Measurements from ENCODE around the gene OR4D2.
A peak's percentile ranks its signal among the peaks of the same experiment; 100 is the strongest.

OR4D2 gene

DNA sequence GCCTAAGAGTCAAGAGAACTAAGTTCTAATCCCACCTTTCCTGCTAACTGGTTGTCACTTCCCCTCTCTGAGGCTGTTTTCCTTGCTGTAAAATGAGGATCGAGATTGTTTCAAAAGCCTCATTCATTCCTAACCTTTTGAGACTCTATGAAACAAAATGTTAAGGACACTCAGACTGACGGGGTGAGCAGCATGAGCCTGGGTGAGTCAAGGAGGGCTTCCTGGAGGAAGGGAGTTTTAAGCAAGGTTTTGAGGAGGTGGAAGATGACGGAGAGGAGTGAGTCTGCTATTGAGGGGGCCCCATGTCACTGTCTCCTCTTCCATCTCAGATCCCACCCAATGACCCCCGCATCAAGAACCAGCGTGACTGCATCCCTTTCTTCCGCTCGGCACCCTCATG, 29.8 kb downstream of the OR4D2 start:
- Histone ChIP-seq H3K79me2 (ENCODE audit: low read length) (no peaks in the 10 kb centered on the region), H3K4me3 (ENCODE audit: low read length) (no peak overlapping the region), H3K4me1 (ENCODE audit: low read length) (peaks cover 13% of the 10 kb centered on the region), H3K36me3 (replicated peaks; ENCODE audit: low read depth, low read length) (no peaks in the 10 kb centered on the region), H3K4me2 (ENCODE audit: low read length) (no peak overlapping the region), H2AFZ (ENCODE audit: low read depth, low read length) (no peak overlapping the region), H3K9me3 (ENCODE audit: insufficient read depth, low read length) (no peaks in the 10 kb centered on the region), H3K27ac (ENCODE audit: low read length) (no peak overlapping the region), H4K20me1 (ENCODE audit: insufficient read depth, low read length) (no peaks in the 10 kb centered on the region), H3K9ac (ENCODE audit: low read length) (no peak overlapping the region), H3K27me3 (ENCODE audit: low read depth, low read length) (peaks cover 11% of the 10 kb centered on the region; the same call in 1 of the 2 replicates)
- TF ChIP-seq, protein P1, sequence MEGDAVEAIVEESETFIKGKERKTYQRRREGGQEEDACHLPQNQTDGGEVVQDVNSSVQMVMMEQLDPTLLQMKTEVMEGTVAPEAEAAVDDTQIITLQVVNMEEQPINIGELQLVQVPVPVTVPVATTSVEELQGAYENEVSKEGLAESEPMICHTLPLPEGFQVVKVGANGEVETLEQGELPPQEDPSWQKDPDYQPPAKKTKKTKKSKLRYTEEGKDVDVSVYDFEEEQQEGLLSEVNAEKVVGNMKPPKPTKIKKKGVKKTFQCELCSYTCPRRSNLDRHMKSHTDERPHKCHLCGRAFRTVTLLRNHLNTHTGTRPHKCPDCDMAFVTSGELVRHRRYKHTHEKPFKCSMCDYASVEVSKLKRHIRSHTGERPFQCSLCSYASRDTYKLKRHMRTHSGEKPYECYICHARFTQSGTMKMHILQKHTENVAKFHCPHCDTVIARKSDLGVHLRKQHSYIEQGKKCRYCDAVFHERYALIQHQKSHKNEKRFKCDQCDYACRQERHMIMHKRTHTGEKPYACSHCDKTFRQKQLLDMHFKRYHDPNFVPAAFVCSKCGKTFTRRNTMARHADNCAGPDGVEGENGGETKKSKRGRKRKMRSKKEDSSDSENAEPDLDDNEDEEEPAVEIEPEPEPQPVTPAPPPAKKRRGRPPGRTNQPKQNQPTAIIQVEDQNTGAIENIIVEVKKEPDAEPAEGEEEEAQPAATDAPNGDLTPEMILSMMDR (IDR thresholded peaks at IDR 0.05; ENCODE audit: low read depth, low read length): no peak
- no peak for TF ChIP-seq EZH2phosphoT487 (IDR thresholded peaks at IDR 0.05; ENCODE audit: low read depth)

DNA sequence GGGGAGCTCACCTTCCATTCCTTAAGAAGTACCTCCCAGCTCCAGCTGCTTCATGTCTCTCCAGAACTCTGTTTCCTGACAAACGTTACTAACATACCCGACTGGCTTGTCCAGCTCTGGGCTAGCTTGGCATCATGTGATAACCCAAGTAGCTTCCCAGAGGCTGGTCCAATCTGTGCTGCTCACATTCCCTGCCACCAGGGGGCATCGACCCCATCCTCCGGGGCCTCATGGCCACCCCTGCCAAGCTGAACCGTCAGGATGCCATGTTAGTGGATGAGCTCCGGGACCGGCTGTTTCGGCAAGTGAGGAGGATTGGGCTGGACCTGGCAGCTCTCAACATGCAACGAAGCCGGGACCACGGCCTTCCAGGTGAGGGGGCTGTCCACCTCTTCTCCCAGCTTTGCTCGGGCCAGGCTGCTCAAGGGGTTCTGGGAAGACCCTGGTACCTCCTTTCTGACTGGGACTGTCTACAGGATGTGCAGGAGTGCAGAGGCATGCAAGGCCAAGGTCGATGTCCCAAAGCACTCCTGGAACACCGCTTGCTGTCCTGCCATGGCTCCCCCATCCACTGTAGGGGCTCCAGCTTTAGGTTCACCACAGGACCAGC, 33.3 kb downstream of the OR4D2 start:
- H3K36me3 ChIP-seq (replicated peaks; ENCODE audit: low read depth, low read length): no peaks in the 10 kb centered on the region
- H2AFZ ChIP-seq (ENCODE audit: low read depth, low read length): peak overlapping the region; percentile 83; the same call in 1 of the 2 replicates
- peak overlapping the region; percentile 70 for H3K4me2 ChIP-seq (ENCODE audit: low read length)

DNA sequence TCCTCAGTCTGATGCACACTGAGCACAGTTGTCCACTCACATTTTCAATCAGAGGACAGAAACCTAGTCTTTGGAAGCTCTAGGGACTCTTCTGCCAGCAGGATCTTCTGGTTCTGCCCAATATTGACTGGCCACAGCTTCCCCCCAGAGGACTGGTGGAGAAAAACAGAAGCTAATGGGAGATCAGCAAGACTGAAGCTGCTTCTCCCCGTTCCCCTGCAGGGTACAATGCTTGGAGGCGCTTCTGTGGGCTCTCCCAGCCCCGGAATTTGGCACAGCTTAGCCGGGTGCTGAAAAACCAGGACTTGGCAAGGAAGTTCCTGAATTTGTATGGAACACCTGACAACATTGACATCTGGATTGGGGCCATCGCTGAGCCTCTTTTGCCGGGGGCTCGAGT, 36.1 kb downstream of the OR4D2 start:
- Histone ChIP-seq H2AFZ (ENCODE audit: low read depth, low read length) (no peak overlapping the region), H3K79me2 (ENCODE audit: low read length) (no peaks in the 10 kb centered on the region), H3K9ac (ENCODE audit: low read length) (no peak overlapping the region), H4K20me1 (ENCODE audit: insufficient read depth, low read length) (no peaks in the 10 kb centered on the region), H3K27me3 (ENCODE audit: low read depth, low read length) (peaks cover 11% of the 10 kb centered on the region; the same call in 1 of the 2 replicates), H3K36me3 (replicated peaks; ENCODE audit: low read depth, low read length) (no peaks in the 10 kb centered on the region), H3K4me2 (ENCODE audit: low read length) (no peak overlapping the region), H3K4me3 (ENCODE audit: low read length) (no peak overlapping the region), H3K9me3 (ENCODE audit: insufficient read depth, low read length) (no peaks in the 10 kb centered on the region), H3K27ac (ENCODE audit: low read length) (no peak overlapping the region), H3K4me1 (ENCODE audit: low read length) (peaks cover 5% of the 10 kb centered on the region; the same call in 1 of the 2 replicates)
- TF ChIP-seq, protein P1 (IDR thresholded peaks at IDR 0.05; ENCODE audit: low read depth, low read length): no peak
- no peak for TF ChIP-seq EZH2phosphoT487 (IDR thresholded peaks at IDR 0.05; ENCODE audit: low read depth)

More for the DNA sequence above, 33.3 kb downstream of the OR4D2 start:
- no peak overlapping the region for H3K27ac ChIP-seq (ENCODE audit: low read length)
- no peaks in the 10 kb centered on the region for H3K79me2 ChIP-seq (ENCODE audit: low read length)
- peaks cover 11% of the 10 kb centered on the region; the same call in 1 of the 2 replicates for H3K27me3 ChIP-seq (ENCODE audit: low read depth, low read length)
- TF ChIP-seq, protein P1 (IDR thresholded peaks at IDR 0.05; ENCODE audit: low read depth, low read length): peak; percentile 82
- TF ChIP-seq EZH2phosphoT487 (IDR thresholded peaks at IDR 0.05; ENCODE audit: low read depth): no peak
- no peak overlapping the region for H3K9ac ChIP-seq (ENCODE audit: low read length)
- H3K9me3 ChIP-seq (ENCODE audit: insufficient read depth, low read length): no peaks in the 10 kb centered on the region
- H4K20me1 ChIP-seq (ENCODE audit: insufficient read depth, low read length): no peaks in the 10 kb centered on the region
- H3K4me3 ChIP-seq (ENCODE audit: low read length): peak overlapping the region; percentile 62
- peaks cover 5% of the 10 kb centered on the region; the same call in 1 of the 2 replicates for H3K4me1 ChIP-seq (ENCODE audit: low read length)

DNA sequence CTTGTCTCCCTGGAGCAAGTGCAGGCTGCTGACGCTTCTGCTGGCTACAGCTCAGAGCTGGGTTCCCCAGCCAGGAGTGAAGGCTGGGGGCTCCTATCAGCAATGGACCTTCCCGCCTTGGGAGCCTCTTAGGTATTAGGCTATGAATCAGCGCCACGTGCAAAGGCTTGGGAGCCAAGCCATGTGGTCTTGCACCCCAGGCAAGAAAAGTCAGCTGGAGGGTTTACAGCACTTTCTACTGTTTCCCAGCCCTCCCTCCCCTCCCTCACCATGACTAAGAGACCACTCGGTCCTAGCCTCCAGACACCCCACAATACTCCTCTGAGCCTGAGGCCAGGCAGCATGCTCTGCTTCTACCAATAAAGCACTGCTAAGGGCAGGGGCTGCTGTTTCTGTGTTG, 38.0 kb downstream of the OR4D2 start:
- Histone ChIP-seq H3K4me3 (ENCODE audit: low read length) (no peak overlapping the region), H3K9ac (ENCODE audit: low read length) (no peak overlapping the region), H3K36me3 (replicated peaks; ENCODE audit: low read depth, low read length) (no peaks in the 10 kb centered on the region), H3K79me2 (ENCODE audit: low read length) (no peaks in the 10 kb centered on the region), H4K20me1 (ENCODE audit: insufficient read depth, low read length) (no peaks in the 10 kb centered on the region), H3K27me3 (ENCODE audit: low read depth, low read length) (no peaks in the 10 kb centered on the region), H2AFZ (ENCODE audit: low read depth, low read length) (no peak overlapping the region), H3K9me3 (ENCODE audit: insufficient read depth, low read length) (no peaks in the 10 kb centered on the region), H3K4me2 (ENCODE audit: low read length) (no peak overlapping the region), H3K27ac (ENCODE audit: low read length) (no peak overlapping the region), H3K4me1 (ENCODE audit: low read length) (peaks cover 5% of the 10 kb centered on the region; the same call in 1 of the 2 replicates)
- no peak for TF ChIP-seq EZH2phosphoT487 (IDR thresholded peaks at IDR 0.05; ENCODE audit: low read depth)
- TF ChIP-seq, protein P1 (IDR thresholded peaks at IDR 0.05; ENCODE audit: low read depth, low read length): no peak
